Fibroblast of lung (primary cell): ENCODE results near the gene AGTR1.

ENCODE experiments used
- EZH2 ChIP-seq: IDR thresholded peaks from 2 replicates; pipeline ENCODE4 v1.5.1; 2012; ENCODE audit warnings: low read length, control low read depth, mild to moderate bottlenecking; ENCODE audit errors: missing control alignments
- TF ChIP-seq, protein P1 (sequence below), 2 donors: IDR thresholded peaks in 1 of 2; conservative IDR thresholded peaks in 1 of 2; 1 replicate in 1 of 2; 2 replicates in 1 of 2; pipeline ENCODE4 v1.5.1; 2011 to 2012; ENCODE audit warnings: low read length in 2 of 2, control low read depth in 1 of 2, inconsistent platforms in 1 of 2, low read depth in 1 of 2, mild to moderate bottlenecking in 1 of 2

DNA sequence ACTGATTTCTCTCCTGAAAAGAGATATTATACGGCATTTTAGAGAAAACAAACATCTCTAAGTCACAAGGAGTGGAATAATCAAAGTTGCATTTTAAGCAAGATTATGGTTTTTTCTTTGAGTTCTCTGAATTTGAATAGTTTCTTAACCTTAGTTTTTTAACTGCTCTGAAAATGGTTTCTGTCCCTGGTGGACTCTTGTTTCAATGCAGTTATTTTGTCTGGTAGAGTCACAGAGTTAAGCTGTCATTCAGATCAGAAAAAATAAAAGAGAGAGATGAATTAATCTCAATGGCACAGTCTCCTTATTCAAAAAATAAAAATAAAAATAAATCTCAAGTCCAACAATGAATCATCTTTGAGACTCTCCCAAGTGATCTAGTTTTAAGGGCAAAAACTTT lies 19.0 kb downstream of the AGTR1 start:
- TF ChIP-seq, protein P1, sequence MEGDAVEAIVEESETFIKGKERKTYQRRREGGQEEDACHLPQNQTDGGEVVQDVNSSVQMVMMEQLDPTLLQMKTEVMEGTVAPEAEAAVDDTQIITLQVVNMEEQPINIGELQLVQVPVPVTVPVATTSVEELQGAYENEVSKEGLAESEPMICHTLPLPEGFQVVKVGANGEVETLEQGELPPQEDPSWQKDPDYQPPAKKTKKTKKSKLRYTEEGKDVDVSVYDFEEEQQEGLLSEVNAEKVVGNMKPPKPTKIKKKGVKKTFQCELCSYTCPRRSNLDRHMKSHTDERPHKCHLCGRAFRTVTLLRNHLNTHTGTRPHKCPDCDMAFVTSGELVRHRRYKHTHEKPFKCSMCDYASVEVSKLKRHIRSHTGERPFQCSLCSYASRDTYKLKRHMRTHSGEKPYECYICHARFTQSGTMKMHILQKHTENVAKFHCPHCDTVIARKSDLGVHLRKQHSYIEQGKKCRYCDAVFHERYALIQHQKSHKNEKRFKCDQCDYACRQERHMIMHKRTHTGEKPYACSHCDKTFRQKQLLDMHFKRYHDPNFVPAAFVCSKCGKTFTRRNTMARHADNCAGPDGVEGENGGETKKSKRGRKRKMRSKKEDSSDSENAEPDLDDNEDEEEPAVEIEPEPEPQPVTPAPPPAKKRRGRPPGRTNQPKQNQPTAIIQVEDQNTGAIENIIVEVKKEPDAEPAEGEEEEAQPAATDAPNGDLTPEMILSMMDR (conservative IDR thresholded peaks at IDR 0.05 in 1 of 2, IDR thresholded peaks at IDR 0.05 in 1 of 2; ENCODE audit: low read depth in 1 of 2, low read length in 2 of 2) = no peak
- TF ChIP-seq EZH2 = no peak
